HL-60 (cell line): Measurements from ENCODE around the gene RWDD1.
A peak's percentile ranks its signal among the peaks of the same experiment; 100 is the strongest.

Source experiments
- DNase-seq, 2 experiments: peaks; one replicate each; pipeline ENCODE4 v3.0.0-alpha.2; 2010 to 2020; ENCODE audit warnings: low read depth in 1 of 2, low spot score in 1 of 2
- H3K27ac ChIP-seq: fragments of 250-450 bp; sonication (Bioruptor Pico); replicated peaks from 2 replicates; pipeline ENCODE4 v1.5.1; 2020; ENCODE audit warnings: mild to moderate bottlenecking, moderate library complexity
- H3K27me3 ChIP-seq: fragments of 250-450 bp; sonication (Bioruptor Pico); 2 replicates; pipeline ENCODE4 v1.5.1; 2021; ENCODE audit warnings: mild to moderate bottlenecking, moderate library complexity; ENCODE audit not compliant: insufficient read depth, poor library complexity, severe bottlenecking
- H3K4me3 ChIP-seq: replicated peaks from 2 replicates; pipeline ENCODE4 v1.5.1; 2011; ENCODE audit warnings: mild to moderate bottlenecking, control low read depth, low read length; ENCODE audit not compliant: insufficient read depth
- CTCF ChIP-seq: IDR thresholded peaks from one replicate; pipeline ENCODE4 v1.5.1; 2011; ENCODE audit warnings: low read length, control low read depth, inconsistent platforms; ENCODE audit not compliant: insufficient read depth
- GABPA ChIP-seq: IDR thresholded peaks from 2 replicates; pipeline ENCODE4 v1.6.1; 2012; ENCODE audit warnings: low read depth
- POLR2AphosphoS5 ChIP-seq: IDR thresholded peaks from 2 replicates; pipeline ENCODE4 v1.6.1; 2012; ENCODE audit warnings: low read depth
- REST ChIP-seq: IDR thresholded peaks from 2 replicates; pipeline ENCODE4 v1.6.1; 2012; ENCODE audit warnings: low read depth; ENCODE audit not compliant: insufficient replicate concordance
- SPI1 ChIP-seq: IDR thresholded peaks from 2 replicates; pipeline ENCODE4 v1.6.1; 2012; ENCODE audit warnings: low read depth, mild to moderate bottlenecking, borderline replicate concordance

Gene RWDD1

GRCh38 chr6:116530436-116530835 is 40.9 kb upstream of the RWDD1 start:
- Histone ChIP-seq H3K27me3 (no peaks in the 10 kb centered on the region), H3K27ac (no peak overlapping the region), H3K4me3 (no peak overlapping the region)
- TF ChIP-seq POLR2AphosphoS5 (no peak), GABPA (no peak), SPI1 (no peak), CTCF (no peak), REST (no peak)
- no peak for DNase-seq

GRCh38 chr6:116531675-116532570 is 39.4 kb upstream of the RWDD1 start:
- no peak overlapping the region for H3K4me3 ChIP-seq
- H3K27me3 ChIP-seq: no peaks in the 10 kb centered on the region
- no peak overlapping the region for H3K27ac ChIP-seq
- peak; percentile 42 to 73 for DNase-seq
- TF ChIP-seq SPI1: no peak
- TF ChIP-seq CTCF: peak; percentile 71
- TF ChIP-seq POLR2AphosphoS5: no peak
- TF ChIP-seq GABPA: no peak
- no peak for TF ChIP-seq REST

- DNase-seq: no peak
- TF ChIP-seq POLR2AphosphoS5 (no peak), SPI1 (peak; percentile 29; the same call in 1 of the 2 replicates)
- Histone ChIP-seq H3K27ac (no peak overlapping the region), H3K27me3 (no peaks in the 10 kb centered on the region), H3K4me3 (no peak overlapping the region)
Observed at GRCh38 chr6:116533233-116533957, 37.9 kb upstream of the RWDD1 start.

GRCh38 chr6:116535109-116535508 is 36.2 kb upstream of the RWDD1 start:
- H3K27me3 ChIP-seq: no peaks in the 10 kb centered on the region
- H3K27ac ChIP-seq: no peak overlapping the region
- H3K4me3 ChIP-seq: no peak overlapping the region
- no peak for TF ChIP-seq CTCF
- TF ChIP-seq POLR2AphosphoS5: no peak
- no peak for TF ChIP-seq REST
- no peak for TF ChIP-seq GABPA
- no peak for TF ChIP-seq SPI1
- no peak for DNase-seq
